K562 (cell line): ENCODE results near the gene SLC7A1. TPM values are rescaled to one million over a fixed set of nuclear protein-coding genes. Genes with fewer than 3 reads are reported as not detected.
A peak's percentile ranks its signal among the peaks of the same experiment; 100 is the strongest.

ENCODE experiments used
- ATAC-seq: fragments of 200-7000 bp; cut with Tn5 transposase; 3 replicates; pipeline ENCODE4 v1.9.1; 2020; ENCODE audit warnings: moderate library complexity
- BruUV-seq: library from RNA; stranded (reverse); fragments of 400-500 nt; replicated peaks from 2 replicates; lab custom pipeline; 2021; lab: Mats Ljungman, UMichigan
- CTCF ChIA-PET: fragments of 300-600 bp; formaldehyde crosslinking; extraction: SDS; loops from one replicate; lab custom pipeline; 2021; ENCODE audit warnings: low intra/inter-chr PET ratio; lab: Yijun Ruan, JAX
- POLR2A ChIA-PET: fragments of 300-600, 350-650 bp; sonication (Branson Sonifier 250); formaldehyde crosslinking; extraction: SDS; loops from one replicate; lab custom pipeline; 2021; ENCODE audit warnings: antibody characterized with exemption, inconsistent platforms; lab: Yijun Ruan, JAX
- DNase-seq, 4 experiments: peaks; one replicate each; pipeline versions ENCODE4 v3.0.0 to v3.0.0-alpha.2; 2011 to 2018; ENCODE audit warnings: low spot score in 3 of 4, mixed read lengths in 3 of 4; ENCODE audit errors: extremely low read depth in 1 of 4
- FAIRE-seq: peaks from 2 replicates; lab custom pipeline; 2011; peaks lifted over from hg19 to GRCh38; lab: Jason Lieb, UNC
- H2AFZ ChIP-seq: 2 replicates; pipeline ENCODE4 v1.6.0; 2011; ENCODE audit warnings: low read depth, low read length, control low read depth, inconsistent platforms
- H3K27ac ChIP-seq: fragments of 200-600 bp; 3 replicates; pipeline ENCODE4 v1.8.0; 2011; ENCODE audit warnings: low read depth, mild to moderate bottlenecking, control low read depth, inconsistent platforms, low read length, moderate library complexity, mixed read lengths; ENCODE audit errors: extremely low read depth
- H3K27me3 ChIP-seq, 2 experiments: fragments of 300-600 bp in 1 of 2; 2 replicates in 1 of 2; 3 replicates in 1 of 2; pipeline versions ENCODE4 v1.6.0 to v1.8.0; 2011; ENCODE audit warnings: inconsistent platforms in 2 of 2, low read length in 2 of 2, mild to moderate bottlenecking in 1 of 2, mixed read lengths in 1 of 2, moderate library complexity in 1 of 2; ENCODE audit not compliant: control insufficient read depth in 2 of 2, insufficient read depth in 2 of 2
- H3K36me3 ChIP-seq: fragments of 300-600 bp; 3 replicates; pipeline ENCODE4 v1.8.0; 2011; ENCODE audit warnings: mild to moderate bottlenecking, low read length, inconsistent platforms; ENCODE audit not compliant: control insufficient read depth, insufficient read depth
- H3K4me1 ChIP-seq, 2 experiments: fragments of 200-600 bp in 1 of 2; replicated peaks in 1 of 2; 2 replicates in 1 of 2; 3 replicates in 1 of 2; pipeline versions ENCODE4 v1.5.1 to v1.8.0; 2011; ENCODE audit warnings: inconsistent platforms in 2 of 2, low read length in 2 of 2, mild to moderate bottlenecking in 1 of 2, mixed read lengths in 1 of 2, moderate library complexity in 1 of 2; ENCODE audit not compliant: control insufficient read depth in 2 of 2, insufficient read depth in 2 of 2
- H3K4me2 ChIP-seq: 2 replicates; pipeline ENCODE4 v1.6.1; 2011; ENCODE audit warnings: low read length, control low read depth, inconsistent platforms, mixed read lengths; ENCODE audit not compliant: insufficient read depth
- H3K4me3 ChIP-seq: fragments of 200-600 bp; sonication (generic), shearing (Covaris generic); 2 replicates; pipeline ENCODE4 v1.5.1; 2016; ENCODE audit warnings: control low read depth, inconsistent platforms
- H3K79me2 ChIP-seq: fragments of 200-600 bp; 3 replicates; pipeline ENCODE4 v1.8.0; 2011; ENCODE audit warnings: low read length, inconsistent platforms; ENCODE audit not compliant: control insufficient read depth, insufficient read depth
- H3K9ac ChIP-seq, 2 experiments: 2 replicates each; pipeline versions ENCODE4 v1.6.0 to v1.6.1; 2011; ENCODE audit warnings: low read depth in 2 of 2, low read length in 2 of 2, control low read depth in 1 of 2, inconsistent platforms in 1 of 2, mild to moderate bottlenecking in 1 of 2, mixed read lengths in 1 of 2; ENCODE audit not compliant: insufficient read depth in 1 of 2
- H3K9me1 ChIP-seq: one replicate; pipeline ENCODE4 v1.6.0; 2011; ENCODE audit warnings: inconsistent platforms, mild to moderate bottlenecking, low read length, moderate library complexity; ENCODE audit not compliant: control insufficient read depth, insufficient read depth
- H3K9me3 ChIP-seq: replicated peaks from 2 replicates; pipeline ENCODE4 v1.5.1; 2011; ENCODE audit warnings: low read depth, low read length, inconsistent platforms; ENCODE audit not compliant: control insufficient read depth, insufficient read depth
- H4K20me1 ChIP-seq: replicated peaks from 2 replicates; pipeline ENCODE4 v1.6.1; 2011; ENCODE audit warnings: low read length, inconsistent platforms, mixed read lengths; ENCODE audit not compliant: control insufficient read depth, insufficient read depth
- ATF1 ChIP-seq, 2 experiments: fragments of 450-650 bp in 1 of 2; IDR thresholded peaks; 2 replicates each; pipeline ENCODE4 v1.6.1; 2016; ENCODE audit warnings: missing compliant biosample characterization in 1 of 2, missing genetic modification characterization in 1 of 2
- CREM ChIP-seq: IDR thresholded peaks from 2 replicates; pipeline ENCODE4 v1.6.1; 2014; ENCODE audit warnings: antibody characterized with exemption, low read depth
- FOXK2 ChIP-seq, 2 experiments: fragments of 450-650 bp; IDR thresholded peaks in 1 of 2; conservative IDR thresholded peaks in 1 of 2; 2 replicates each; pipeline ENCODE4 v1.6.1; 2016; ENCODE audit warnings: low read depth in 2 of 2, mild to moderate bottlenecking in 1 of 2
- GABPA ChIP-seq: fragments of 200-800 bp; sonication (Bioruptor generic); conservative IDR thresholded peaks from 2 replicates; pipeline ENCODE4 v1.6.1; 2016; ENCODE audit warnings: low read depth, missing genetic modification characterization, missing compliant biosample characterization
- MAZ ChIP-seq, 2 experiments: fragments of 450-650 bp in 1 of 2; sonication (generic) in 1 of 2; formaldehyde crosslinking; IDR thresholded peaks in 1 of 2; conservative IDR thresholded peaks in 1 of 2; 2 replicates each; pipeline versions ENCODE4 v1.4.0 to v1.5.0; 2020; ENCODE audit warnings: mild to moderate bottlenecking in 1 of 2, missing genetic modification reagents in 1 of 2
- NRF1 ChIP-seq, 2 experiments: fragments of 450-650 bp; IDR thresholded peaks in 1 of 2; conservative IDR thresholded peaks in 1 of 2; 2 replicates each; pipeline ENCODE4 v1.6.1; 2014; ENCODE audit warnings: mild to moderate bottlenecking in 2 of 2
- SPI1 ChIP-seq: IDR thresholded peaks from 2 replicates; pipeline ENCODE4 v1.6.1; 2011; ENCODE audit warnings: low read depth, low read length, control low read depth, borderline replicate concordance
- STAT6 ChIP-seq: sonication (generic); formaldehyde crosslinking; IDR thresholded peaks from 2 replicates; pipeline ENCODE4 v1.8.1; 2023; ENCODE audit warnings: mild to moderate bottlenecking, missing genetic modification reagents
- TAF7 ChIP-seq: fragments of 450-650 bp; IDR thresholded peaks from 2 replicates; pipeline ENCODE4 v1.6.1; 2016; ENCODE audit warnings: missing genetic modification characterization, missing compliant biosample characterization
- ZNF324 ChIP-seq: fragments of 250-450 bp; sonication (Bioruptor Pico); IDR thresholded peaks from 2 replicates; pipeline ENCODE4 v1.4.0; 2020; ENCODE audit warnings: mild to moderate bottlenecking
- WGBS: fragments of 100-300 bp; shearing (Covaris generic); methylation state at CpG from one replicate; pipeline ENCODE4 v1.1.6; 2016; ENCODE audit warnings: low coverage, mixed read lengths; ENCODE audit not compliant: insufficient coverage; ENCODE audit errors: missing lambda C conversion rate; 5-methylcytosine and 5-hydroxymethylcytosine counted together
- in situ Hi-C: fragments of 300-500 bp; cut with MboI; formaldehyde crosslinking; loops from 4 replicates; pipeline ENCODE4 v1.15.0; 2018; ENCODE audit warnings: inconsistent platforms, mixed read lengths
- intact Hi-C: fragments of 100-400 bp; cut with micrococcal nuclease; formaldehyde crosslinking; loops from 2 replicates; pipeline ENCODE4 v1.14.2; 2022
- polyA plus RNA-seq, 8 experiments: library from polyadenylated mRNA; depleted of rRNA in 4 of 8; stranded (reverse) in 5 of 8; unstranded in 3 of 8; fragments of >200 nt; fragmentation: Nextera tagmentation in 2 of 8; fragmentation: Illumina TruSeq in 1 of 8; extraction: Ambion mirVana in 2 of 8; extraction: Trizol in 1 of 8; gene quantifications; 2 replicates each; pipeline versions ENCODE4 v1.2.1 to v1.2.3, GENCODE V29; 2011 to 2014; ENCODE audit warnings: inconsistent platforms in 1 of 8, missing spikeins in 1 of 8
- total RNA-seq, 7 experiments: library from RNA; depleted of rRNA in 6 of 7; stranded (reverse); fragments of >200 nt in 6 of 7; fragmentation: Illumina TruSeq in 2 of 7; extraction: Trizol in 2 of 7; gene quantifications; 2 replicates each; pipeline versions ENCODE4 v1.2.1 to v1.2.3, GENCODE V29; 2011 to 2021; ENCODE audit warnings: low replicate concordance in 1 of 7

SLC7A1 gene
- total and polyA plus RNA-seq, 9 of the 15 experiments (the other 6 are each of a cell fraction or from before 2014, with no cell fraction given): 3.3 to 69.7 (median 10.8) TPM

GRCh38 chr13:29594303-29594709, 1.2 kb downstream of the SLC7A1 start:
- Histone ChIP-seq H3K79me2 (peaks cover 60% of the 10 kb centered on the region), H3K27me3 (no peaks in the 10 kb centered on the region; a peak in 1 of 5 replicates), H3K36me3 (peaks cover 19% of the 10 kb centered on the region; the same call in 2 of the 3 replicates), H3K4me2 (peak overlapping the region; percentile 88), H3K4me1 (peaks cover 10 to 20% of the 10 kb centered on the region in 2 experiments; a peak in 4 of 5 replicates), H3K9me1 (peaks cover 11% of the 10 kb centered on the region), H3K9ac (peak overlapping the region; percentile 97 to 98), H4K20me1 (peaks cover 36% of the 10 kb centered on the region), H3K27ac (peak overlapping the region; percentile 94), H3K4me3 (peak overlapping the region; percentile 84), H3K9me3 (no peaks in the 10 kb centered on the region), H2AFZ (peak overlapping the region; percentile 37)
- TF ChIP-seq STAT6 (no peak), TAF7 (no peak), FOXK2 (conservative IDR thresholded peaks at IDR 0.05 in 1 of 2, IDR thresholded peaks at IDR 0.05 in 1 of 2; ENCODE audit: low read depth in 2 of 2) (0 out of 4 replicates have a peak, but pooled peaks of 1 of the 2 experiments have one; percentile 22), ZNF324 (CRISPR knock-in tag) (no peak), MAZ (CRISPR knock-in tag; conservative IDR thresholded peaks at IDR 0.05 in 1 of 2, IDR thresholded peaks at IDR 0.05 in 1 of 2) (0 out of 4 replicates have a peak, but pooled peaks of 1 of the 2 experiments have one; percentile 5), SPI1 (0 out of 2 replicates have a peak, but pooled peaks have one; percentile 21), GABPA (tag) (0 out of 2 replicates have a peak, but pooled peaks have one; percentile 0), NRF1 (conservative IDR thresholded peaks at IDR 0.05 in 1 of 2, IDR thresholded peaks at IDR 0.05 in 1 of 2) (peak; percentile 43 to 59; a peak in 3 of 4 replicates), CREM (peak; percentile 15; the same call in 1 of the 2 replicates), ATF1 (CRISPR knock-in tag; IDR thresholded peaks at IDR 0.05) (no peak), ATF1 (tag; IDR thresholded peaks at IDR 0.05) (0 out of 2 replicates have a peak, but pooled peaks have one; percentile 8)
- intact Hi-C loops: no loop called here
- FAIRE-seq: no peak
- in situ Hi-C loops: no loop called here
- POLR2A ChIA-PET: interaction anchor here (0.9 kb wide), 1 partner anchor 21 kb away, joined by 3 read pairs; no protein-coding TSS in a partner anchor
- peak in 2 of 4 experiments; percentile 25 to 49 for DNase-seq
- ATAC-seq: peak; percentile 60
- BruUV-seq: no TSS peak
- 0% methylated on average over 9 of the region's 9 CpGs for WGBS
- CTCF ChIA-PET: no interaction called here
